Measurements from ENCODE around the gene RIPOR3.
"Not testable (repeated sequence)": the region's sequence is repeated elsewhere in the genome, so short reads cannot be mapped to it uniquely, and the experiment has no call there.

Gene RIPOR3

DNA sequence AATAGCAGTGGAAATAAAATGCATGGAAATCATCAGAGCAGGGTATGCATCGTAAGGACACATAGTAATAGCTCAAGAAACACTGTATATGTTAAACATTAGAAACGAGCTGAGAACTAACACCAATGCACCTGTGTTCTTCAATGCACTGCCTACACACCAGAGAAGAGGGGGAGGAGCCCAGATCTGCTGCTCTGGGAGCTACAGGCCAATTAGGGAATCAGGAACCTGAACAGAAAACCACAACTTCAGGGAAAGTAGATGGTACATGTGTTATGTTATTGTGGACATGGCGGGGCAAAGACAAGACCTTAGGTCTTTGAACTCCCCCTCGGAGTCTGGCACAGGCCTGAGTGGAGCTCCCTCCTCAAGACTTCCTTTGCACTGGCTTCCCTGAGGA is 39.7 kb downstream of the RIPOR3 start:
- DNase-seq: no peak

DNA sequence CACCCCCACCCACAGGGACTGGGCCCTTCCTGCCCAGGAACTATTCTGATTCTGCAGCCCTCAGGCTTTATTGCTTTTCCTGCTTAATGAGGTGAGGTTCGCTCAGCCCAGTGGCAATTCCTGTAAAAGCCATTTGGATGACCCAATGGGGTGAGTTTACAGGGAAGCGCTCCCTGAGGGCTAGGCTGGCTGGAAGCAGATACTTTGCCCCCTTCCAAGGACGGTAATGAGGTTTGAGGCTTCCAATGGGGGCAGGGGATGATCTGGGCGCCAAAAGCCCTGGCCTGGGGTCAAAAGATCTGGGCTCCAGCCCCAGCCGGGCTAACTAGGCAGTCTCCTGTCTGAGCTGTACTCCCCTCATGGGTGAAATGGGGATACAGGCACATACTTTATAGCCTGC is 41.8 kb downstream of the RIPOR3 start:
- DNase-seq: no peak

DNA sequence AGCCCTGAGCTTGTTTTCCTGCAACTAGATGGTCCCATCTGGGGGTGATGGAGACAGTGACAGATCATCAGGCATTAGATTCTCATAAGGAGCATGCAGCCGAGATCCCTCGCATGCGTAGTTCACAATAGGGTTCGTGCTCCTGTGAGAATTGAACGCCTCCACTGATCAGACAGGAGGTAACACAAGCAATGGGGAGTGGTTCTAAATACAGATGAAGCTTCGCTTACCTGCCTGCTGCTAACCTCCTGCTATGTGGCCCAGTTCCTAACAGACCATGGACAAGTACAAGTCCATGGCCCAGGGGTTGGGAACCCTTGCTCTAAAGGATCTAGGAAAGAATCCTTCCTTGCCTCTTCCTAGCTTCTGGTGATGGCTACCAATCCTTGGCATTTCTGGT is 42.7 kb downstream of the RIPOR3 start:
- DNase-seq: no peak

DNA sequence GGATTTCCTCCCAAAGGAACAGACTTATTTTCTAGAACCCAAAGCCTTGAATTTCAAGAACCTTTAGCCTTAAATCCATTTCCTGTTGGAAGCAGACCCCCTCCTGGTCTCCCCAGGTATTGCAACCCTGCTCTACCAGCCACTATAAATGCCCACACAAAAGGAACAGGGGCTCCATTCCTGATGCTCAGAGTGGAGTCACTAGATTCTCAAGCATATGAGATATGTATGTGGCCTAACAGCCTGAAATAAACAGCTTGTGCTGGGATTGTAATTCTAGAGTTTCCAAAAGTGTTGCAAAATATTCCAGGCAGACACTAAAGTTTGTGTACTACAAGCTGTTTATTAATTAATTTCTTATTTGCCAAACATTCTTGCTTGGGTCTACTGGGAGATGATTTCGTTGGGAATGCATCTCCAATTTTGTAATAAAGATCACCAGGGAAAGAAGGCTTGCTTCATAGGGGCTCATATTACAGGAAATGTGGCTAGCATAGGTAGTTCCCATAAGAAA is 44.8 kb downstream of the RIPOR3 start:
- DNase-seq: no peak

DNA sequence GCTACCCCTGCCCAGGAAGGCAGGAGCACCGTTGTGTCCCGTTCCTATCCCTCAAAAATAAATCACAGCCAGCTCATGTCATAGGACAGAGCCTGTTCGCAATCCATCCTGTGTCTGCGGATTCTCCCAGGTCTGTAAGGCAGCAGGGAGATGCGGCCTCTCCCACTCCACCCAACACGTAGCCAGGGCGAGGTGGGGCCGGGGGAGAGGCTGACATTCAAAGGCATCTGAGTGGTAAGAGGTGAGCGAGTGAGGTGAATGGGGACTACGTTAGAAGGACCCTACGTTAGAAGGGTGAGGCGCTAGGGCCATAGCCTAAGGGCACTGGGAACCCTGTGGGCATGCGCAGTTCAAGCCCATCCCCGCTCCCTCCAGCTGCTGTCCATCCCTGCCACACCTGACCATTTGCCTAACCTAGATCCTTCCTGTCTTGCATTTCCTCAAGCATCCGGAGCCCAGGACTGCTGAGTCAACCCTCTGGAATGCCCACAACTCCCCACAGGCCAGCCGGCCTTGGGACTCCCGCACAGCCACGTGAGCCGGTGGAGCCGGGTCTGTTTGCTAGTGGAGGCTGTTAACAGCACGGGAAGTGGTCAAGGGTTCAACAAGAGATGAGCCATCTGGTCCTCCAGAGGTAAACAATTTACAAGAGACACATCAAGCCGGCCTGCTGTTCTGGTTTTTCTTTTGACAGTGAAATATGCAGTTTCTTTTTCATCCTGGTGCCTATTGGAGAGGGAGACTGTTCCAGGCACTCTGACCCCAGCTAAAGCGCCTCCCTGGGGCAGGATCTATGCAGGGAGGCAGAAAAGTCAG is 45.9 kb downstream of the RIPOR3 start:
- no peak for DNase-seq

DNA sequence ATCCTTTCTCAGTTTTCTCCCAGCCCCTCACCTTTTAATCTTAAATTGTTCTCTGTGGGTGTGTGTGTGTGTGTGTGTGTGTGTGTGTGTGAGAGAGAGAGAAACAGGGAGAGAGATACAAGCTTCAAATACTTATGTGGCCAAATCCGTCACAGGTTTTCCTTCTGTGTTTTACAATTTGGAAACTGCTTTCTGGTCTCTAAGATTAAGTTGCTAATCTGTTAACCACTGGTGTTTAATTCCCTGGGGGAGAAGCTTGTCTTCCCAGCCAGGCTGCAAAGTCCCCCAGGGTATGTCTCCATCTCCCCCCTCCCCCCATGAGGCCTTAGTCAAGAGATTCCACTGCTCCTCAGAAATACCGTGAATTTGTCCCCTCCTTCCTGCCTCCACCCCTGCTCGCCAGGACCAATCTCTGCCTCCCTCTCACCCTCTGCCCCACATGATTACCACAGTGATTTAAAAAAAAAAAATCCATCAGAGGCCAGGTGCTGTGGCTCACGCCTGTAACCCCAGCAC is 49.0 kb downstream of the RIPOR3 start:
- no peak for DNase-seq

DNA sequence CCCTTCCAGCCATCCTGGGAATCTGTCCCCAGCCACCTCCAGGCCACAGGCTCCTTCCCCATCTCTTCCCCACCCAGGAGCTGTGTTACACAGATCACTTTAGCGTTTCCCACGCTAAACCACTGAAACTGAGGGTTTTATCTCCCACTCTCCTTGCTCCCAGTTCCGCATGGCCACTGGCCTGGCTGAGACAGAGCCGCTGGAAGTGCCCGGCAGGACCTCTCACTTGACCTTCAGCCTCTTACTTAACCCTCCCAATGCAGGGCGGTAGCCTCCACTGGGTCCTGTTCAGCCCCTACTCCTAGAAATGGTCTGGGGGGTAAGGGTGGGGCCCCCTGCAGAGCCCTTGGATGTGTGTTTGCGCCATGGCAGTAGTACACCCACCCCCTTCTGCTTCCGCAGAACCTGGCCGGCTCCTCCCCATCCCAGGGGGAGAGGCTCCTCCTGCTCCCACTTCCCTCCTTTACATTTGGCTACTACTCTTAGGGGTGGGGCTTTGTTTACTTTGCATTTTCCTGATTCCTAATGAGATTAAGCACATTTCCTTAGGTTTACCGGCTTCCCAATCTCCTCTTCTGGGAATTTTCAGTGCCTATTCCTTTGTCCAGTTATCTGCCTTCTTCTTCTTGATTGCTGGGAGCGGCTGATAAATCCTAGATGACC is 49.6 kb downstream of the RIPOR3 start:
- not testable (repeated sequence) for DNase-seq

DNA sequence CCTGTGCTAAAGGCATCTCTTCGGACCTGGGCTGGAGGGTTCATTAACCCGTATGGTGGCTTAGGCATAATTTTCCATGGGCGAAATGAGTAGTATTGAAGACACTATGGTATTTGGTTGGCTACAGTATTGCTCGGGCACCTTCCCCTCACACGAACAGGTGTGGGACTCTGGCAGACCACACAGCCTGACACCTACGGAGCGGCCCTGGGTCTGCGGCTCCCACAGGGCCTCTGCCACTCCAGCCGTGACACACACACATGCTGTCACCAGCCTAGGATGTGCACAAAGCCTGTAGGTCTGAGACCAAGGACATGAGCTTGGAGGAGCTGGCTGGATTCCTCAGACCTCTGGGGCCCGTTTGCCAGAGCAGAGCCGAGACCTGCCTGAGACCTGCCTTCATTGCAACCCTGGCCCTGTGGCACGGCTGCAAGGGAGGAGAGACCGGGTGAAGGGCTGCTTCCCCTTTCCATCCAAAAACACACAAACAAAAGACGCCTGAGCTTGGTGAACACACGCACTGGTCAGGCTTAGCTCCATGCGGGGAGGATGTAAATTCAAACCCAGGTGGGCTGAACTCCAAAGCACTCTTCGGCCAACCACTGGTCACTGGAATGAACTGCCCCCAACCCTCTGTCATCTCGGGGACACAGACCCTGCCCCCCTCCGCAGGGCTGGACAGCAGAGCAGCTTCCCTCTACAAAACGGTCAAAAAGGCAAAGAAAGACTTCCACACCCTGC is 51.2 kb downstream of the RIPOR3 start:
- DNase-seq: not testable (repeated sequence)

DNA sequence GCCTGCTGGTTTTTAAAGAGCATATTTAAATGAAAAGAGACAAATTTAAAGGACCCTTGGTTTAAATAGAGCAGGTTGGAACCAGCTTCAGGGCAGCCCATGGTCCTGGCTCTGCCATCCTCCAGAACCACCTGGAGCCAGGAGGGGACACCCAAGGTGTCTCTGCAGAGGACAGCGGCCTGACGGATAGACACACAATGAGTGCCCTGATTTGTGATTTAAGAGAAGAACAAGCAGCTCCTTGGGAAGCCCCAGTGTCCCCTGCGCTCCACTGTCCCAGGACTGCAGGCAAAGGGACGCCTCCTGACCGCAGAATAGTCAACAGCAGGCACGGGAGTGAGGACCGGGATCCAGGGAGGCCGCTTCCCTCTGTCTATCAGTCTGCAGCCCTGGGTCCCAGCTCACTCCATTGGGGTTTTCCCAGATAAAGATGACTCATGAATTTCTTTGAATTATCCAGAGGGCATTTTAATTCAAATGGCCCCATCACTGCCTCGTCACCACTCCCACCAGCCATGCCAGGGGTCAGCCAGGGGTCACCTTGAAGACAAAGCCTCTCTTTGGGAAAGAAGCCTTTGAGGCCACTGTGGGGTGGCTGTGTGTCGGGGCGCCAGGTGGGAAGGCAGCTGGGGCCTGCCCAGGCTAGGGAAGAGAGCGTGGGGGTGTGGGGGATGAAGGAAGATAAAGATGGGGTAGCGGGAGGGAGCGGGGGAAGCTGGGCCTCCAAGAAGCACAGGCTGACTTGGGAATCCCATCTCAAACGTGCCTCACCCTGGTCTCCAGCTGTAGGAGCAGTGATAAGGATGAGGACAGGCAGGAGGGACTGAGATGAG is 53.1 kb downstream of the RIPOR3 start:
- DNase-seq: not testable (repeated sequence)

DNA sequence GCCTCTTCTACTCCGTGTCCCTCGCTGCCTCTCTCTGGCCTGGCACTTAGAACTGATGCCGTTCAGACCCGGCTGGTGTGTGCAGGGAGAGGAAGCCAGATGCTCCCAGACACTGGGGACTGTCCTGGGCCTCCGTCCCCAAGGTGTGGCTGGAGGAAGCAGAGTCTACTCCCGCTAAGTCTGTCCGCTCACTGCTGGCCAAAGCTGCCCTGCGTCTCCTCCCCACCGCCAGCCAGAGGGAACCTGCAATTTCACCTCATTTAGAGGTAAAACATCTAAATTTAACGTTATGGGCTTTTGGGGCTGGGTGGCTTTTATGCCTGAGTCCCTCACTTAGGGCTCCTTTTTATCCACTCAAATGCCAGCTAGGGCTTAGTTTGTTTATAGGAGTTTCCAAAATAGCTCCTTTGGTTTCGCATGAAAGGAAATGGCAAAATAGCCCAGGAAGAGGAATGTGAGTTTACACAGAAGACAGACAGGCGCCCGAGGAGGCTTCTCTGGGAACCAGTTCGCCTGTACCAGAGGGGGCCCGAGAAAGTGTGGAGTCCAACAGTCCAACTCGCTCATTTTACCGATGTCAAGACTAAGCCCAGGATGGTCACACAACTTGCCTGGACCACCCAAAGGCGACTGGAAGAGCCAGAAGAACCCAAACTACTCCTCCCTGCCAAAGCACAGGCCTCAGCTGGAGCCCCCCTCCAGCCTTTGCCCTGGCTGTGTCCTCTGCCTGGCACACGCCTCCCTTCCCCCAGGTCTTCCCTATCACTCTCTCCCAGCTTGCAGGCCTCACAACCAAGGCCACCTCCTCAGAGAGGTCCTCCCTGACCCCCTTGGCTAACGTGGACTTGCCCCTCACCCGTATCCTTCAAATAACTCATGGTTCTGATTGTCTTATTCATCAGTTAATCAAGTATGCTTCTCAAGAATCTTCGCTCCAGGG is 54.5 kb downstream of the RIPOR3 start:
- DNase-seq: no peak

DNA sequence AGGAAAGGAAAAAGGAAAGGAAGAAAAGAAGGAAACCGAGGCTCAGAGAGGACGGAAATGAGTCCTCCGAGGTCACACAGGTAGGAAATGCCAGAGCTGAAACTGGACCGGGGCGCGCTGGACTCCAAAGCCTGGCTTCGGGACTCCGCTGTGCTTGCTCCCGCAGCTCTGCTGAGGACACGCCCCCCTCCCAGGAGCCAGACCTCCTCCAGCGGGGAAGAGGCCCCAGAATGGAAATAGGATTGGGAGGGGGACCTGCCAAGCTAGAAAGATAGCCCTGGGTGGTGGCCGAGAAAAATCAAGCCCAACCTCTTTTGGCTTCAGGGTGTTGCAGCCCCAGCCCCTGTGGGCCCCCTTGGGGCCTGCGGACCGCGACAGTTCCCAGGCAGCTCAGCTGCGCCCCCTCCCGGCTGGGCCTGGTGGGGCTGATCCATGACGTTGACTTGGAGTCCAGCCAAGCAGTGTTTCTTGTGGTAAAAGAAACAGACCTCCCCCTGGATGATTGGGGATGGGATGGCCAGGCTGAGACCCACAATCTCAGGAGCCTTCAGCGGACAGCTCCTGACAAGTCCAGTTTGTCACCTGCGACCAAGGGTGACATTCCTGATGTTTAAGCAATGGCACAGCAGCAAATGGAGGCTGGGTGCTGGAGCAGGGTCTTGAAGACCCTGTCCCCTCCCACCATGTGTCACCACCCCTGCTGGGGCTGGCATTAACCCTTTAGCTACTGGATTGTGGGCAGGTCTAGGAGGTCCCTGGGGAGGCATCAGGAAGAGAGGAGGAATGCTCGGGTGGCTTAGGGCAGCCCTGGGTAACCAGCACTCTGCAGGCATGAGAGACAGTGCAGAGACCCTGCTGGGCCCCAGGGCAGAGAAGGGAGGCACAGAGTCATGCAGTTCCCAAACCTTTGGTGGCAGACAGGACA is 55.4 kb downstream of the RIPOR3 start:
- DNase-seq: peak; percentile 36

DNA sequence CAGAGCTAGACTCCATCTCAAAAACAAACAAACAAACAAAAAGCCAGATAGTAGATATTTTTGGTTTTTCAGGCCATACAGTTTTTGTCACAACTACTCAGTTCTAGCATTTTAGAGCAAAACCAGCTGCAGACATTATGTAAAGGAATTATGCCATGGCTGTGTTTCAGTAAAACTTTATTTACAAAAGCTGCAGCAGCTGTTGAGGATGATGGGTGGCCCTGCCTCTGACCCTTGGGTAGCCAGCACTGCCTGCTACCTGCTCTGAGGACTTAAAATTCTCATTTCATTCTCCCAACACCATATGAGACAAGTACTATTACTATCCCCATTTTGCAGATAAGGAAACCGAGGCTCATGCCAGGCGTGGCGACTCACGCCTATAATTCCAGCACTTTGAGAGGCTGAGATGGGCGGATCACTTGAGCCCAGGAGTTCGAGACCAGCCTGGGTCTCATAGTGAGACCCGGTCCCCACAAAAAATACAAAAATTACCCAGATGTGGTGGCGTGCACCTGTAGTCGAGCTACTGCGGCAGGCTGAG is 56.3 kb downstream of the RIPOR3 start:
- no peak for DNase-seq

DNA sequence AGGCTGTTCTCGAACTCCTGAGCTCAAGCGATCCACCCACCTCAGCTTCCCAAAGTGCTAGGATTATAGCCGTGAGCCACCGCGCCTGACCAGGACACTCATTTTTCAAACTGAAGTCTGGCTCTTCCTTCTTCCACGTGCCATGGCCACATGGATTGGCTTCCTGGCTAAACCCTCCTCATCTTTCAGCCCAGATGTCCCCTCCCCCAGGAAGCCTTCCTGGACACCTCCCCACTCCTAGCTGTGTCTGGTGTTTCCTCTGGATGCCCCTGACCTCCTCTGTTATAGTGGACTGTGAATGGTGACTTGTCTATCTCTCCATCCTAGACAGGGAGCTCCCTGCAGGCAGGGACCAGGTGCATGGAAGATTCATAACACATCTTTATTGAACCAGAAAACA is 57.2 kb downstream of the RIPOR3 start:
- no peak for DNase-seq

DNA sequence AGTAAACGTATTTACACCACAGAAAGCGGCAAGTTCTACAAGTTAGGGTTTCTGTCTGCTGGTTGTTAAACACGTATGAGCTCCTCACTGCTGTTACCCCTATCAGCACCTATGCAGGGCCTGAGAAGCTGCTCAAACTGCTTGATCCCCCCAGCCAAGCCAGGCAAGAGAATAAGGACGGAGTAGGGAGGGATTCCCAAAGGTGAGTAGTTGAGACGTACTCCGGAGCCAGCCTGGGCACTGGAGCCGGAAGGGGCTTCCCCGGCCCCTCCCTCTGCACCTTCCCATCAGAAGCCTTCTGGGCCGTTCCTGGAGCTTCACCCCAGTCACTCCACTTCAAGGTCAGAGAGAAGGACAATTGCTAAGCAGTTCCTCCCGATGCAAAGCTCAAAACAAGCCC is 58.0 kb downstream of the RIPOR3 start:
- DNase-seq: no peak

DNA sequence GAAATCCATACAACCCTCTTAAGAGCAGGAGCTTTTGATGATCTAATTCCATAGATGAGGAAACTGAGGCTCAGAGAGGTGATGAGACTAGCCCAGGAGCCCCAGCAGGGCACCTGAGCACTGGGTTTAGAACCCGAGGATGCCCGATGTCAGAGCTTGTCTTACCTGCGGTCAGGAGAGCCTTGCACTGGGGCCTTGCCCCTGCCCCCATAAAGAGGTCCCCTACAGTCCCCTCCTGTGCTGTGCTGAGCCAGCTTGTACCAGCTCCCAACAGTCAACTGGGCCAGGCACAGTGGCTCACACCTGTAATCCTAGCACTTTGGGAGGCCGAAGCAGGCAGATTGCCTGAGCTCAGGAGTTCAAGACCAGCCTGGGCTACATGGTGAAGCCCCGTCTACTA is 58.6 kb downstream of the RIPOR3 start:
- no peak for DNase-seq

DNA sequence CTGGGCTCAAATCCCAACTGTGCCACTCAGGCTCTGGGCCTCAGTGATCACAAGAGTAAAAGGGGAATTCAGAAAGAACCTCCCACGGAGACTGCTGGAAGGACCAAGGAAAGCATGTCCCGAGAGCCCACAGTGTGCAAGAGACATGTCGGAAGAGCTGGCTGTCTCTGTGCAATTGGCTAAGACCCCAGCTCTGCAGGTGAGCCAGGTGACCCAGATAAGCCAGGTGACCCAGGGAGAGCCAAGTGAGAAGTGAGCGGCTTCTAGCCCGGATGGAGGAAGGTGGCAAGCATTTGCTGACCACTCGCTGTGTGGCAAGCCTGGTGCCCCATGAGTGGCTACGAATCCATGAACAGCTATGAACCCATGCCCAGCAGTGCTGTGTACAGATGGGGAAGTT is 59.1 kb downstream of the RIPOR3 start:
- DNase-seq: no peak

DNA sequence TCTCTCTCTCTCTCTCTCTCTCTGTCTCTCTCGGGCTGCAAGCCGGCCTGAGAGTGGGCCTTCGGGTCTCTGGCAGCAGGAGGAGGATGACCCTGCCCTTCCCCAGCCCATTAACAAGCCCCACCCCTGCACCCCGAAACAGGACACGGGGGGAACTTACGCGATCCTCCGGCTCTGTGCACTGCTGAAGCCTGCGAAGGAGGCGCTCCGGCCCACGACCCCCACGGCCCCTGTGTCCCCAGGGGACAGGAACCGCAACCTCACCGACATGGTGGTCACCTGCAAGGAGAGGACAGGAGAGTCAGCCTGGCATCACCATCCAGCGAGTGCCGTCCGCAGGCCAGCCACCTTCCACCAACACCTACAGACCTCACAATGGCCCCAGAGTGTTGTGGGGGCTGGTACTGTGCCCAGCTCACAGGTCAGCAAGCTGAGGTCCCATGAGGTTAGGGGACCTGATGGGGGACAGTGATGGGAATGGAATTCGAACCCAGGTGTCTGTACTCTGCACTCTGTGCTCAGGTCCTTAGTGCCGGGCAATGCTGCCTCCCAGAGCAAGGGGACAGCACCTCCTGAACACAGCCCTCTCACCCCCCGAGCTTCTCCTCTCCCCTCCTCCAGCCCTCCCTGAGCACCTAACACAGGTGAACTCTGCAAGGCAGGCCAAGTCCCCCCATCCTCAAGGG is 60.6 kb downstream of the RIPOR3 start:
- DNase-seq: no peak

DNA sequence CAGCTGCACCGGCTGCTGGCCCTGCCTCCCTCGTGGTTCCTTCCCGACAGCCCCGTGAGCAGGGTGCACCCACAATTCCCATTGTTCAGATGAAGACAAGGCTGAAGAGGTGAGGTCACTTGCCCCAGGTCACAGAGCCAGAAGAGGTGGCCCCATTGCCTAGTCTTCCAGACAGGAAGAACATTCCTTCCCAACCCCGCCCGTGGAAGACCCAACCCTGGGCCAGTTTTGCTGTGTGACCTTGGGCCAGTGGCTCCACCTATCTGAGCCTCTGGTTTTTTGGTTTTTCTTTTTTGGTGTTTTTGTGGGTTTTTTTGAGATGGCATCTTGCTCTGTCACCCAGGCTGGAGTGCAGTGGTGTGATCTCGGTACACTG is 61.7 kb downstream of the RIPOR3 start:
- no peak for DNase-seq

All from activated CD8-positive, alpha-beta memory T cell treated with anti-CD3 and anti-CD28 coated beads, Interleukin-2, amount 50 U/mL, for 4 hours (primary cell).